ENCODE results near the gene CFAP65.

CFAP65 gene

DNA sequence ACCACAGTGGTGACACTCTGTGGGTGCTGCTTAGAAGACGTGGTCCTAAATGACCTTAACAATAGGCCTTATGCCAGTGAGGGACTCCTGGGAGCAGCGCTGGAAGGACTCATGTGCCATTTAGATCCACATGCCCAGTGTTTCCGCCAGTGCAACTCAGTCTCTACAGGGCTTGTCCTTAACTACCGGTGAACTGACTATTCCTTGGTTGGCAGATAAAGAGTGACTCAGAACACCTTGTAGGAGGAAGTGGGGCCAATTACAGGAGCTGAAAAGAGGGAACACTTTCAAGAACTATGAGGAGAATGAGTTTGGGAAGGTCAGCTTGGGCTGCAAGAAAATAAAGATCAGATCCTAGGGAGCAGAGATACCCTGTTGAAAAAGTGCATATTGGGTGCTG, 83.6 kb downstream of the CFAP65 start:
- Histone ChIP-seq H3K4me3 (ENCODE audit: low read length) (no peak overlapping the region), H3F3A (ENCODE audit: control insufficient read depth, insufficient read depth) (no peaks in the 10 kb centered on the region), H3K27ac (ENCODE audit: low read depth, low read length) (no peak overlapping the region), H3K36me3 (ENCODE audit: control insufficient read depth, low read length) (no peaks in the 10 kb centered on the region), H3K27me3 (ENCODE audit: control insufficient read depth, low read length) (peaks cover 14% of the 10 kb centered on the region), H3K4me2 (ENCODE audit: low read length) (no peak overlapping the region), H4K20me1 (ENCODE audit: control insufficient read depth, insufficient read depth, low read depth, low read length) (no peaks in the 10 kb centered on the region), H3K9me3 (ENCODE audit: control insufficient read depth, insufficient read depth, low read length) (no peaks in the 10 kb centered on the region), H3K4me1 (ENCODE audit: control insufficient read depth, low read length) (peaks cover 7% of the 10 kb centered on the region), H3K79me2 (ENCODE audit: control insufficient read depth, low read length) (no peaks in the 10 kb centered on the region), H3K9me2 (replicated peaks; ENCODE audit: control insufficient read depth, low read length) (no peaks in the 10 kb centered on the region)
- TF ChIP-seq, protein P1, sequence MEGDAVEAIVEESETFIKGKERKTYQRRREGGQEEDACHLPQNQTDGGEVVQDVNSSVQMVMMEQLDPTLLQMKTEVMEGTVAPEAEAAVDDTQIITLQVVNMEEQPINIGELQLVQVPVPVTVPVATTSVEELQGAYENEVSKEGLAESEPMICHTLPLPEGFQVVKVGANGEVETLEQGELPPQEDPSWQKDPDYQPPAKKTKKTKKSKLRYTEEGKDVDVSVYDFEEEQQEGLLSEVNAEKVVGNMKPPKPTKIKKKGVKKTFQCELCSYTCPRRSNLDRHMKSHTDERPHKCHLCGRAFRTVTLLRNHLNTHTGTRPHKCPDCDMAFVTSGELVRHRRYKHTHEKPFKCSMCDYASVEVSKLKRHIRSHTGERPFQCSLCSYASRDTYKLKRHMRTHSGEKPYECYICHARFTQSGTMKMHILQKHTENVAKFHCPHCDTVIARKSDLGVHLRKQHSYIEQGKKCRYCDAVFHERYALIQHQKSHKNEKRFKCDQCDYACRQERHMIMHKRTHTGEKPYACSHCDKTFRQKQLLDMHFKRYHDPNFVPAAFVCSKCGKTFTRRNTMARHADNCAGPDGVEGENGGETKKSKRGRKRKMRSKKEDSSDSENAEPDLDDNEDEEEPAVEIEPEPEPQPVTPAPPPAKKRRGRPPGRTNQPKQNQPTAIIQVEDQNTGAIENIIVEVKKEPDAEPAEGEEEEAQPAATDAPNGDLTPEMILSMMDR (IDR thresholded peaks at IDR 0.05; ENCODE audit: low read depth, low read length, poor library complexity, severe bottlenecking): no peak
- TF ChIP-seq EZH2phosphoT487 (IDR thresholded peaks at IDR 0.05; ENCODE audit: borderline replicate concordance, low read length): no peak

DNA sequence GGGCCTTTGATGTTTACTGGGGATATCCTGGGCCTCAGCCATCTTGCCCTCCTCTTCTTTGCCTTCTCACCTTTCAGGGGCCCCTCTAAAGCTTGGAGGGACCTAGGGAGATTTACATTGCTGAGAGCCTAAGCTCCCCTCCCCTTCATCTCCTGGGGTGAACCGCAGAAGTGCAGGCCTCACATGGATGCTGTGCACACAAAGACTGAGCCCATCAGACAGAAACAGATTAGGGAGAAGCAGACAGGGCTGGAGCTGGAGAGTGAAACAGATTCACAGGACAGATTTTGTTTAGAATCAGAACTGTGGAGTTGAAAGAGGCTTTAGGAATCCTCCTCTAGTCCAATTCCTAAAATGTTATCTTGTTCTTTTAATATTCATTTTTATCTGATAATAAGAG, 85.3 kb downstream of the CFAP65 start:
- no peaks in the 10 kb centered on the region for H3K36me3 ChIP-seq (ENCODE audit: control insufficient read depth, low read length)
- no peaks in the 10 kb centered on the region for H3K9me3 ChIP-seq (ENCODE audit: control insufficient read depth, insufficient read depth, low read length)
- H3F3A ChIP-seq (ENCODE audit: control insufficient read depth, insufficient read depth): no peaks in the 10 kb centered on the region
- H3K27me3 ChIP-seq (ENCODE audit: control insufficient read depth, low read length): peaks cover 10% of the 10 kb centered on the region
- no peak overlapping the region for H3K4me2 ChIP-seq (ENCODE audit: low read length)
- H3K9me2 ChIP-seq (replicated peaks; ENCODE audit: control insufficient read depth, low read length): no peaks in the 10 kb centered on the region
- H4K20me1 ChIP-seq (ENCODE audit: control insufficient read depth, insufficient read depth, low read depth, low read length): no peaks in the 10 kb centered on the region
- peaks cover 7% of the 10 kb centered on the region for H3K4me1 ChIP-seq (ENCODE audit: control insufficient read depth, low read length)
- TF ChIP-seq, protein P1 (IDR thresholded peaks at IDR 0.05; ENCODE audit: low read depth, low read length, poor library complexity, severe bottlenecking): no peak
- no peak for TF ChIP-seq EZH2phosphoT487 (IDR thresholded peaks at IDR 0.05; ENCODE audit: borderline replicate concordance, low read length)
- no peak overlapping the region for H3K4me3 ChIP-seq (ENCODE audit: low read length)
- no peaks in the 10 kb centered on the region for H3K79me2 ChIP-seq (ENCODE audit: control insufficient read depth, low read length)
- no peak overlapping the region for H3K27ac ChIP-seq (ENCODE audit: low read depth, low read length)

DNA sequence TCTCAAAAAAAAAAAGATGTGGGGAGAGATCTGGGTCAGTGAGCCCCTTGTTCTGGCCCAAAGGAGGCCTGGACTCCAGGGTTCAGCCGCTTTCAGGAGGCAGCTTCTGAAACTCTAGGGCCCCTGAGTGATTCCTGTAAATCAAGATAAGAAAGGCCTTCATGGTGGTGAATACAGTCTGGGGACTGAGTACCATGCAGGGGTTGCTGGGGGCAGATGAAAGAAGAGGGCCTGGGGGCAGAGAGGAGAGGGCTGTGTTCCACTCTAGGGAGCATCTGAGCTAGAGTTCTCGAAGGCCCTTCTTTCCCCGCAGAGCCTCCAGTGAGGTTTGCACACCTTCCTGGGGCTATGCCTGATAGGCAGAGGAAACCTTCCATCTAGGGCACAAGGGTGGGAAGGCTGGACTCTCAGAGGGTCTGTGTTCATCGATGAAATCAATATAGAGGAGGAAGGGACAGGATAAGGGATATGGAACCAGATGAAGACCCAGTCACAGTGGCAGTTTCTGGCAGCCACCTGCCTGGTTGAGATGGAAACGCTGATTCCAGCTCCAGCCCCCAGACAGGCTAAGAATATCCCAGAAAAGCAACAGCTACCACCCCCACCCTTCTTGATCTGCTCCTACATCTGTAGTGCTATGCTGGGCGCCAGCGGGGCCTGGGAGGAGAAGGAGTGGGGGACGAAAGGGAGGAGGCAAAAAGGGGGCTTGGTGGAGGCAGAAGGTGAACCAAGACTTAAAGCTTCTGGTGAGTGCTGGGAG, 86.6 kb downstream of the CFAP65 start:
- Histone ChIP-seq H4K20me1 (ENCODE audit: control insufficient read depth, insufficient read depth, low read depth, low read length) (no peaks in the 10 kb centered on the region), H3K4me2 (ENCODE audit: low read length) (no peak overlapping the region), H3K27me3 (ENCODE audit: control insufficient read depth, low read length) (peaks cover 10% of the 10 kb centered on the region; the same call in 1 of the 2 replicates), H3K36me3 (ENCODE audit: control insufficient read depth, low read length) (no peaks in the 10 kb centered on the region), H3K27ac (ENCODE audit: low read depth, low read length) (no peak overlapping the region), H3K4me1 (ENCODE audit: control insufficient read depth, low read length) (peaks cover 7% of the 10 kb centered on the region), H3F3A (ENCODE audit: control insufficient read depth, insufficient read depth) (no peaks in the 10 kb centered on the region), H3K4me3 (ENCODE audit: low read length) (no peak overlapping the region), H3K79me2 (ENCODE audit: control insufficient read depth, low read length) (no peaks in the 10 kb centered on the region), H3K9me3 (ENCODE audit: control insufficient read depth, insufficient read depth, low read length) (no peaks in the 10 kb centered on the region), H3K9me2 (replicated peaks; ENCODE audit: control insufficient read depth, low read length) (no peaks in the 10 kb centered on the region)
- TF ChIP-seq EZH2phosphoT487 (IDR thresholded peaks at IDR 0.05; ENCODE audit: borderline replicate concordance, low read length): no peak
- TF ChIP-seq, protein P1 (IDR thresholded peaks at IDR 0.05; ENCODE audit: low read depth, low read length, poor library complexity, severe bottlenecking): no peak
